Uterus (tissue), 2 donors: ENCODE data around the gene IDH2.

Source experiments
- CTCF ChIP-seq, 4 experiments: fragments of 200-600 bp in 2 of 4; fragments of 450-650 bp in 2 of 4; sonication (generic) in 2 of 4; IDR thresholded peaks; one replicate each; pipeline ENCODE4 v1.5.1; 2016 to 2019; ENCODE audit warnings: antibody characterized with exemption in 4 of 4, mild to moderate bottlenecking in 2 of 4, moderate library complexity in 1 of 4
- POLR2A ChIP-seq, 2 donors: fragments of 450-650 bp; IDR thresholded peaks; one replicate each; pipeline ENCODE4 v1.6.1; 2016; ENCODE audit warnings: antibody characterized with exemption in 2 of 2, mild to moderate bottlenecking in 1 of 2, moderate library complexity in 1 of 2

- TF ChIP-seq CTCF (IDR thresholded peaks at IDR 0.05) = no peak
- TF ChIP-seq POLR2A (IDR thresholded peaks at IDR 0.05) = no peak
These were observed 39.1 kb downstream of the IDH2 start for GRCh38 chr15:90062973-90063769.
